Measurements from ENCODE around the gene ZCCHC8. TPM values are rescaled to one million over a fixed set of nuclear protein-coding genes. Genes with fewer than 3 reads are reported as not detected.
A peak's percentile ranks its signal among the peaks of the same experiment; 100 is the strongest.
"Not testable (repeated sequence)": the region's sequence is repeated elsewhere in the genome, so short reads cannot be mapped to it uniquely, and the experiment has no call there.

Gene ZCCHC8
- polyA plus RNA-seq, 3 donors from 2014 or later = 2.4 to 13.2 (median 5.6) TPM

GRCh38 chr12:122501489-122501989 is 807 bp upstream of the ZCCHC8 start:
- H3K4me3 Mint-ChIP-seq = peak overlapping the region; percentile 89 to 97 (median 92)
- H3K9me3 Mint-ChIP-seq = no peaks in the 10 kb centered on the region

GRCh38 chr12:122499991-122500684 is 594 bp downstream of the ZCCHC8 start:
- Mint-ChIP-seq H3K4me3 (peak overlapping the region; percentile 89 to 97 (median 92)), H3K9me3 (no peaks in the 10 kb centered on the region), H3K4me1 (peaks cover 33 to 38% of the 10 kb centered on the region in 2 donors), H3K27ac (peak overlapping the region; percentile 89 to 99 (median 96)), H3K36me3 (peaks cover 3 to 5% (median 5%) of the 10 kb centered on the region in 3 donors), H3K27me3 (ENCODE audit: low read depth in 3 of 3) (peaks cover 0 to 6% (median 5%) of the 10 kb centered on the region in 3 donors)
- DNase-seq = peak; percentile 50 to 63 (median 61)

More at GRCh38 chr12:122501489-122501989, 807 bp upstream of the ZCCHC8 start:
- H3K36me3 Mint-ChIP-seq = peaks cover 9 to 17% (median 16%) of the 10 kb centered on the region in 3 donors
- no peak for DNase-seq
- H3K4me1 Mint-ChIP-seq = peaks cover 33 to 37% of the 10 kb centered on the region in 2 donors
- H3K27ac Mint-ChIP-seq = peak overlapping the region; percentile 89 to 99 (median 94)
- H3K27me3 Mint-ChIP-seq (ENCODE audit: low read depth in 3 of 3) = peaks cover 0 to 7% (median 5%) of the 10 kb centered on the region in 3 donors

- Mint-ChIP-seq H3K9me3 (no peaks in the 10 kb centered on the region), H3K27ac (peak overlapping the region in 1 of 6 donors; percentile 9), H3K4me3 (peak overlapping the region in 1 of 5 donors; percentile 27), H3K4me1 (peaks cover 22 to 42% of the 10 kb centered on the region in 2 donors), H3K27me3 (ENCODE audit: low read depth in 3 of 3) (peaks cover 0 to 2% (median 0%) of the 10 kb centered on the region in 3 donors), H3K36me3 (peaks cover 9 to 17% (median 15%) of the 10 kb centered on the region in 3 donors)
- no peak for DNase-seq
These were observed 5.5 kb downstream of the ZCCHC8 start for GRCh38 chr12:122495258-122495657.

- H3K27ac Mint-ChIP-seq; H3K9me3 Mint-ChIP-seq; H3K27me3 Mint-ChIP-seq (ENCODE audit: low read depth in 3 of 3); DNase-seq; H3K4me3 Mint-ChIP-seq: not testable (repeated sequence)
- peaks cover 4 to 28% of the 10 kb centered on the region in 2 donors for H3K4me1 Mint-ChIP-seq
- H3K36me3 Mint-ChIP-seq = peaks cover 17 to 27% (median 20%) of the 10 kb centered on the region in 3 donors
These were observed 7.5 kb downstream of the ZCCHC8 start for GRCh38 chr12:122493222-122493621.

GRCh38 chr12:122491991-122492390 is 8.7 kb downstream of the ZCCHC8 start:
- H3K36me3 Mint-ChIP-seq = peaks cover 19 to 33% (median 23%) of the 10 kb centered on the region in 3 donors
- H3K4me1 Mint-ChIP-seq = peaks cover 4 to 28% of the 10 kb centered on the region in 2 donors
- no peaks in the 10 kb centered on the region for H3K9me3 Mint-ChIP-seq
- H3K27me3 Mint-ChIP-seq (ENCODE audit: low read depth in 3 of 3) = no peaks in the 10 kb centered on the region
- no peak overlapping the region for H3K4me3 Mint-ChIP-seq
- no peak for DNase-seq
- H3K27ac Mint-ChIP-seq = no peak overlapping the region

- no peak for DNase-seq
- Mint-ChIP-seq H3K27me3 (ENCODE audit: low read depth in 3 of 3) (no peaks in the 10 kb centered on the region), H3K27ac (peak overlapping the region in 1 of 6 donors; percentile 13), H3K9me3 (no peaks in the 10 kb centered on the region), H3K4me3 (no peak overlapping the region), H3K4me1 (peaks cover 3 to 26% of the 10 kb centered on the region in 2 donors), H3K36me3 (peaks cover 29 to 47% (median 32%) of the 10 kb centered on the region in 3 donors)
These were observed 11.7 kb downstream of the ZCCHC8 start for GRCh38 chr12:122489038-122489437.

GRCh38 chr12:122487807-122488206 is 12.9 kb downstream of the ZCCHC8 start:
- H3K36me3 Mint-ChIP-seq = peaks cover 32 to 57% (median 41%) of the 10 kb centered on the region in 3 donors
- DNase-seq; H3K9me3 Mint-ChIP-seq; H3K27me3 Mint-ChIP-seq (ENCODE audit: low read depth in 3 of 3); H3K27ac Mint-ChIP-seq; H3K4me3 Mint-ChIP-seq: not testable (repeated sequence)
- H3K4me1 Mint-ChIP-seq = peaks cover 3 to 26% of the 10 kb centered on the region in 2 donors

- Mint-ChIP-seq H3K27ac (no peak overlapping the region), H3K4me3 (no peak overlapping the region), H3K9me3 (no peaks in the 10 kb centered on the region)
These were observed 13.8 kb downstream of the ZCCHC8 start for GRCh38 chr12:122486805-122487426.

GRCh38 chr12:122486360-122486759 is 14.4 kb downstream of the ZCCHC8 start:
- not testable (repeated sequence) for H3K27me3 Mint-ChIP-seq (ENCODE audit: low read depth in 3 of 3); H3K27ac Mint-ChIP-seq; H3K4me3 Mint-ChIP-seq; H3K9me3 Mint-ChIP-seq; DNase-seq
- peaks cover 25 to 57% (median 38%) of the 10 kb centered on the region in 3 donors for H3K36me3 Mint-ChIP-seq
- H3K4me1 Mint-ChIP-seq = peaks cover 3 to 18% of the 10 kb centered on the region in 2 donors

More at GRCh38 chr12:122486805-122487426, 13.8 kb downstream of the ZCCHC8 start:
- DNase-seq = no peak
- peaks cover 28 to 55% (median 38%) of the 10 kb centered on the region in 3 donors for H3K36me3 Mint-ChIP-seq
- peaks cover 3 to 20% of the 10 kb centered on the region in 2 donors for H3K4me1 Mint-ChIP-seq
- H3K27me3 Mint-ChIP-seq (ENCODE audit: low read depth in 3 of 3) = no peaks in the 10 kb centered on the region

- not testable (repeated sequence) for DNase-seq; H3K4me3 Mint-ChIP-seq; H3K27me3 Mint-ChIP-seq (ENCODE audit: low read depth in 3 of 3); H3K4me1 Mint-ChIP-seq; H3K9me3 Mint-ChIP-seq
- peak overlapping the region in 2 of 6 donors; percentile 15 to 31 for H3K27ac Mint-ChIP-seq
- peaks cover 30 to 56% (median 39%) of the 10 kb centered on the region in 3 donors for H3K36me3 Mint-ChIP-seq
These were observed 16.3 kb downstream of the ZCCHC8 start for GRCh38 chr12:122484385-122484784.

GRCh38 chr12:122483969-122484368 is 16.8 kb downstream of the ZCCHC8 start:
- no peak for DNase-seq
- H3K9me3 Mint-ChIP-seq = no peaks in the 10 kb centered on the region
- H3K36me3 Mint-ChIP-seq = peaks cover 29 to 55% (median 35%) of the 10 kb centered on the region in 3 donors
- H3K4me3 Mint-ChIP-seq = no peak overlapping the region
- H3K27ac Mint-ChIP-seq = peak overlapping the region in 2 of 6 donors; percentile 15 to 60
- peaks cover 2 to 6% of the 10 kb centered on the region in 2 donors for H3K4me1 Mint-ChIP-seq
- H3K27me3 Mint-ChIP-seq (ENCODE audit: low read depth in 3 of 3) = no peaks in the 10 kb centered on the region

GRCh38 chr12:122481861-122482260 is 18.9 kb downstream of the ZCCHC8 start:
- H3K27ac Mint-ChIP-seq = no peak overlapping the region
- DNase-seq = no peak

GRCh38 chr12:122480753-122481152 is 20.0 kb downstream of the ZCCHC8 start:
- no peaks in the 10 kb centered on the region for H3K9me3 Mint-ChIP-seq
- no peak overlapping the region for H3K4me3 Mint-ChIP-seq
- no peak for DNase-seq
- peaks cover under 1 to 6% of the 10 kb centered on the region in 2 donors for H3K4me1 Mint-ChIP-seq
- peaks cover 0 to 3% (median 2%) of the 10 kb centered on the region in 3 donors for H3K27me3 Mint-ChIP-seq (ENCODE audit: low read depth in 3 of 3)
- H3K27ac Mint-ChIP-seq = peak overlapping the region in 1 of 6 donors; percentile 29
- peaks cover 39 to 66% (median 48%) of the 10 kb centered on the region in 3 donors for H3K36me3 Mint-ChIP-seq

More at GRCh38 chr12:122481861-122482260, 18.9 kb downstream of the ZCCHC8 start:
- H3K9me3 Mint-ChIP-seq = no peaks in the 10 kb centered on the region
- peaks cover 2 to 6% of the 10 kb centered on the region in 2 donors for H3K4me1 Mint-ChIP-seq
- H3K27me3 Mint-ChIP-seq (ENCODE audit: low read depth in 3 of 3) = no peaks in the 10 kb centered on the region
- H3K4me3 Mint-ChIP-seq = no peak overlapping the region
- peaks cover 34 to 59% (median 42%) of the 10 kb centered on the region in 3 donors for H3K36me3 Mint-ChIP-seq

GRCh38 chr12:122474324-122474716 is 26.4 kb downstream of the ZCCHC8 start:
- Mint-ChIP-seq H3K9me3 (no peaks in the 10 kb centered on the region), H3K4me3 (no peak overlapping the region), H3K27ac (peak overlapping the region in 1 of 6 donors; percentile 80), H3K36me3 (peaks cover 28 to 48% (median 35%) of the 10 kb centered on the region in 3 donors), H3K27me3 (ENCODE audit: low read depth in 3 of 3) (peaks cover 0 to 5% (median 3%) of the 10 kb centered on the region in 3 donors), H3K4me1 (peaks cover 8 to 12% of the 10 kb centered on the region in 2 donors)
- no peak for DNase-seq

Data from immature natural killer cell (primary cell).